ENCODE results near the gene MYL6. TPM values are rescaled to one million over a fixed set of nuclear protein-coding genes. Genes with fewer than 3 reads are reported as not detected.

Gene MYL6
- total and polyA plus RNA-seq, 2 donors from 2014 or later, result 1,630 to 4,190 TPM

- H3K4me3 ChIP-seq (ENCODE audit: low read length in 3 of 3), result peak overlapping the region in 2 of 3 donors; percentile 95 to 100
- DNase-seq (no peak), FAIRE-seq (no peak)
- H3K27me3 ChIP-seq (ENCODE audit: control insufficient read depth, insufficient read depth, low read length), result no peaks in the 10 kb centered on the region
- peaks cover 2 to 23% (median 21%) of the 10 kb centered on the region in 3 donors for H3K4me1 ChIP-seq (ENCODE audit: control insufficient read depth in 2 of 3, insufficient read depth in 2 of 3, low read depth in 1 of 3, low read length in 3 of 3)
- H3K9me3 ChIP-seq (ENCODE audit: control insufficient read depth in 2 of 3, insufficient read depth in 1 of 3, low read length in 3 of 3), result no peaks in the 10 kb centered on the region
- peak overlapping the region; percentile 98 to 100 for H3K27ac ChIP-seq (ENCODE audit: low read depth in 2 of 2, low read length in 2 of 2)
- H3K36me3 ChIP-seq (ENCODE audit: control insufficient read depth in 2 of 3, insufficient read depth in 3 of 3, low read length in 3 of 3), result peaks cover 11 to 53% (median 36%) of the 10 kb centered on the region in 3 donors
- TF ChIP-seq CTCF (IDR thresholded peaks at IDR 0.05; ENCODE audit: borderline replicate concordance, extremely low read depth, insufficient read depth), result no peak
- intact Hi-C loops (cut with DNase I), result no loop called here
- peak overlapping the region in 2 of 3 donors; percentile 15 to 99 for H3K9ac ChIP-seq (ENCODE audit: low read length in 3 of 3)
Observed at GRCh38 chr12:56160894-56161689, 2.9 kb downstream of the MYL6 start.

GRCh38 chr12:56161690-56162351 is 3.7 kb downstream of the MYL6 start:
- TF ChIP-seq CTCF (IDR thresholded peaks at IDR 0.05; ENCODE audit: borderline replicate concordance, extremely low read depth, insufficient read depth), result no peak
- Histone ChIP-seq H3K36me3 (ENCODE audit: control insufficient read depth in 2 of 3, insufficient read depth in 3 of 3, low read length in 3 of 3) (peaks cover 11 to 53% (median 36%) of the 10 kb centered on the region in 3 donors), H3K27me3 (ENCODE audit: control insufficient read depth, insufficient read depth, low read length) (no peaks in the 10 kb centered on the region), H3K27ac (ENCODE audit: low read depth in 2 of 2, low read length in 2 of 2) (no peak overlapping the region), H3K4me1 (ENCODE audit: control insufficient read depth in 2 of 3, insufficient read depth in 2 of 3, low read depth in 1 of 3, low read length in 3 of 3) (peaks cover 2 to 23% (median 21%) of the 10 kb centered on the region in 3 donors), H3K4me3 (ENCODE audit: low read length in 3 of 3) (peak overlapping the region in 1 of 3 donors; percentile 95), H3K9me3 (ENCODE audit: control insufficient read depth in 2 of 3, insufficient read depth in 1 of 3, low read length in 3 of 3) (no peaks in the 10 kb centered on the region), H3K9ac (ENCODE audit: low read length in 3 of 3) (no peak overlapping the region)
- FAIRE-seq (no peak), DNase-seq (no peak)
- intact Hi-C loops (cut with DNase I), result no loop called here

GRCh38 chr12:56162468-56163290 is 4.5 kb downstream of the MYL6 start:
- FAIRE-seq (no peak), DNase-seq (no peak)
- peaks cover 16 to 53% (median 41%) of the 10 kb centered on the region in 3 donors for H3K36me3 ChIP-seq (ENCODE audit: control insufficient read depth in 2 of 3, insufficient read depth in 3 of 3, low read length in 3 of 3)
- peaks cover 2 to 23% (median 21%) of the 10 kb centered on the region in 3 donors for H3K4me1 ChIP-seq (ENCODE audit: control insufficient read depth in 2 of 3, insufficient read depth in 2 of 3, low read depth in 1 of 3, low read length in 3 of 3)
- H3K27me3 ChIP-seq (ENCODE audit: control insufficient read depth, insufficient read depth, low read length), result no peaks in the 10 kb centered on the region
- no peak overlapping the region for H3K9ac ChIP-seq (ENCODE audit: low read length in 3 of 3)
- TF ChIP-seq CTCF (IDR thresholded peaks at IDR 0.05; ENCODE audit: borderline replicate concordance, extremely low read depth, insufficient read depth), result no peak
- no peak overlapping the region for H3K27ac ChIP-seq (ENCODE audit: low read depth in 2 of 2, low read length in 2 of 2)
- no peak overlapping the region for H3K4me3 ChIP-seq (ENCODE audit: low read length in 3 of 3)
- no peaks in the 10 kb centered on the region for H3K9me3 ChIP-seq (ENCODE audit: control insufficient read depth in 2 of 3, insufficient read depth in 1 of 3, low read length in 3 of 3)
- intact Hi-C loops (cut with DNase I), result no loop called here
